HEK293T (cell line): ENCODE measurements around the gene UGT1A1.

ENCODE experiments used
- FOXM1 ChIP-seq: fragments of 450-650 bp; IDR thresholded peaks from 2 replicates; pipeline ENCODE4 v1.6.1; 2017; ENCODE audit warnings: mild to moderate bottlenecking, borderline replicate concordance
- L3MBTL2 ChIP-seq: fragments of 450-650 bp; conservative IDR thresholded peaks from 2 replicates; pipeline ENCODE4 v1.6.1; 2016; ENCODE audit warnings: mild to moderate bottlenecking
- SUZ12 ChIP-seq: fragments of 450-650 bp; IDR thresholded peaks from 2 replicates; pipeline ENCODE4 v1.6.1; 2016; ENCODE audit warnings: mild to moderate bottlenecking
- TARDBP ChIP-seq: fragments of 450-650 bp; IDR thresholded peaks from 2 replicates; pipeline ENCODE4 v1.6.1; 2016
- ZNF384 ChIP-seq: fragments of 450-650 bp; IDR thresholded peaks from 2 replicates; pipeline ENCODE4 v1.6.1; 2016

GRCh38 chr2:233793465-233794127 is 33.5 kb downstream of the UGT1A1 start:
- no peak for TF ChIP-seq TARDBP
- no peak for TF ChIP-seq ZNF384
- no peak for TF ChIP-seq L3MBTL2
- TF ChIP-seq FOXM1, result no peak
- TF ChIP-seq SUZ12, result no peak
